Measurements from ENCODE around the gene TGM1. TPM values are rescaled to one million over a fixed set of nuclear protein-coding genes. Genes with fewer than 3 reads are reported as not detected.

Gene TGM1
- total RNA-seq, 4 donors from 2014 or later, result 1.2 to 11.3 (median 5.9) TPM

- H3K27ac ChIP-seq, result no peak overlapping the region
Measured at GRCh38 chr14:24254630-24255392, 8.2 kb downstream of the TGM1 start.

DNA sequence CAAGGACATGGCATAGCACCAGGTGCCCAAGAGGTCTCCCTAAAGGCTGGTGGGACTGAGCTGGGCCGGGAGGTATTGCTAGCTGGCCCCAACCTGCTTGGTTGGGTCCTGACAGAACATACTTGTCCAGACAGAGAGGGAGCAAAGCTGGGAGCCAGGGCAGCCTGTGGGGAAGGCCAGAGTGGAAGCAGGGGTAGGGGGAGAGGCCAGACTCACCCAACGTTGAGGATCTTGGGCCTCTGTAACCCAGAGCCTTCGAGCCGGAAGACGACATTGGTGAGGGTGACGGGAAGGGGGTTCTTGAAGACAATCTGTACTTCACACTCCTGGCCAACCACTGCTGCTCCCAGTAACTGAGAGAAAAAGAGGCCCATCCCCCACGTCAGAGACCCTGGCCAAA, 9.0 kb downstream of the TGM1 start:
- TF ChIP-seq, protein P1, sequence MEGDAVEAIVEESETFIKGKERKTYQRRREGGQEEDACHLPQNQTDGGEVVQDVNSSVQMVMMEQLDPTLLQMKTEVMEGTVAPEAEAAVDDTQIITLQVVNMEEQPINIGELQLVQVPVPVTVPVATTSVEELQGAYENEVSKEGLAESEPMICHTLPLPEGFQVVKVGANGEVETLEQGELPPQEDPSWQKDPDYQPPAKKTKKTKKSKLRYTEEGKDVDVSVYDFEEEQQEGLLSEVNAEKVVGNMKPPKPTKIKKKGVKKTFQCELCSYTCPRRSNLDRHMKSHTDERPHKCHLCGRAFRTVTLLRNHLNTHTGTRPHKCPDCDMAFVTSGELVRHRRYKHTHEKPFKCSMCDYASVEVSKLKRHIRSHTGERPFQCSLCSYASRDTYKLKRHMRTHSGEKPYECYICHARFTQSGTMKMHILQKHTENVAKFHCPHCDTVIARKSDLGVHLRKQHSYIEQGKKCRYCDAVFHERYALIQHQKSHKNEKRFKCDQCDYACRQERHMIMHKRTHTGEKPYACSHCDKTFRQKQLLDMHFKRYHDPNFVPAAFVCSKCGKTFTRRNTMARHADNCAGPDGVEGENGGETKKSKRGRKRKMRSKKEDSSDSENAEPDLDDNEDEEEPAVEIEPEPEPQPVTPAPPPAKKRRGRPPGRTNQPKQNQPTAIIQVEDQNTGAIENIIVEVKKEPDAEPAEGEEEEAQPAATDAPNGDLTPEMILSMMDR (IDR thresholded peaks at IDR 0.05), result no peak
- no peak for TF ChIP-seq POLR2A (IDR thresholded peaks at IDR 0.05)
- no peaks in the 10 kb centered on the region for H3K27me3 ChIP-seq
- no peaks in the 10 kb centered on the region for H3K9me3 ChIP-seq
- H3K27ac ChIP-seq, result no peak overlapping the region
- H3K4me1 ChIP-seq, result no peaks in the 10 kb centered on the region
- no peak overlapping the region for H3K4me3 ChIP-seq
- peaks cover 0 to 9% (median 0%) of the 10 kb centered on the region in 3 donors for H3K36me3 ChIP-seq
- DNase-seq, result no peak

More at GRCh38 chr14:24254630-24255392, 8.2 kb downstream of the TGM1 start:
- TF ChIP-seq, protein P1 (IDR thresholded peaks at IDR 0.05), result no peak
- no peak for TF ChIP-seq POLR2A (IDR thresholded peaks at IDR 0.05)
- no peak overlapping the region for H3K4me3 ChIP-seq
- DNase-seq, result peak in 1 of 3 donors; percentile 40
- no peaks in the 10 kb centered on the region for H3K27me3 ChIP-seq
- no peaks in the 10 kb centered on the region for H3K9me3 ChIP-seq
- H3K4me1 ChIP-seq, result no peaks in the 10 kb centered on the region
- H3K36me3 ChIP-seq, result peaks cover 0 to 10% (median 0%) of the 10 kb centered on the region in 3 donors

GRCh38 chr14:24252289-24253124, 10.5 kb downstream of the TGM1 start:
- TF ChIP-seq, protein P1 (IDR thresholded peaks at IDR 0.05), result no peak
- no peak for TF ChIP-seq POLR2A (IDR thresholded peaks at IDR 0.05)
- Histone ChIP-seq H3K27ac (no peak overlapping the region), H3K36me3 (peaks cover 0 to 4% (median 0%) of the 10 kb centered on the region in 3 donors), H3K9me3 (no peaks in the 10 kb centered on the region), H3K4me3 (no peak overlapping the region), H3K4me1 (no peaks in the 10 kb centered on the region), H3K27me3 (no peaks in the 10 kb centered on the region)
- peak in 1 of 3 donors; percentile 25 for DNase-seq

GRCh38 chr14:24251880-24252288, 11.1 kb downstream of the TGM1 start:
- Histone ChIP-seq H3K36me3 (peaks cover 0 to 4% (median 0%) of the 10 kb centered on the region in 3 donors), H3K4me3 (no peak overlapping the region), H3K9me3 (no peaks in the 10 kb centered on the region), H3K27me3 (no peaks in the 10 kb centered on the region), H3K27ac (no peak overlapping the region), H3K4me1 (no peaks in the 10 kb centered on the region)
- DNase-seq, result peak in 1 of 3 donors; percentile 3
- no peak for TF ChIP-seq POLR2A (IDR thresholded peaks at IDR 0.05)
- TF ChIP-seq, protein P1 (IDR thresholded peaks at IDR 0.05), result no peak

DNA sequence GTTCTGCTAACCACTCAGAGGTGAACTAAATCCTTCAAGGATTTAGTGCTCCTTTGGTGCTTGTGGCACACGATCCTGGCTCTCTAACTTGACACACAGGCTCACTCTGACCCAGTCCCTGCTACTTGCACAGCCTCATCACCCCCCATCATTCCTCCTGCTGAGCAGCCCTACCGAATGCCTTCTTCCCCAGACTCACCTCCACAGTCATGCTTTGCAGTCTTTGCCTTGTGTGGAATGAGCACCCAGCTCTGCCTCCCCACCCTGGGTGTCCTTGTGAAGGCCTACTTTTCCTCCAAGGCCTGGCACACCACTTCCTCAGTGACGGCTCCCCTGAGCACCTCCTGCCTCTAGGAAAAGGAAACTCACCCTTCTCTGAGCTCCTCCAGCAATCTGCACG, 12.6 kb downstream of the TGM1 start:
- no peak for TF ChIP-seq POLR2A (IDR thresholded peaks at IDR 0.05)
- TF ChIP-seq, protein P1 (IDR thresholded peaks at IDR 0.05), result no peak
- peak in 1 of 3 donors; percentile 36 for DNase-seq
- peaks cover 0 to 4% (median 0%) of the 10 kb centered on the region in 3 donors for H3K36me3 ChIP-seq
- no peaks in the 10 kb centered on the region for H3K27me3 ChIP-seq
- H3K27ac ChIP-seq, result no peak overlapping the region
- no peak overlapping the region for H3K4me3 ChIP-seq
- H3K9me3 ChIP-seq, result no peaks in the 10 kb centered on the region
- H3K4me1 ChIP-seq, result no peaks in the 10 kb centered on the region

Measured in Peyer's patch (tissue), 4 donors.